CD4-positive, alpha-beta T cell treated with Interleukin-4 for 4 hours (primary cell): ENCODE data around the gene SNAPC4.
A peak's percentile ranks its signal among the peaks of the same experiment; 100 is the strongest.
"Not testable (repeated sequence)": the region's sequence is repeated elsewhere in the genome, so short reads cannot be mapped to it uniquely, and the experiment has no call there.

Experiments
- DNase-seq: peaks from one replicate; pipeline ENCODE4 v3.0.0-alpha.2; 2020

The SNAPC4 gene

GRCh38 chr9:136407061-136407460, 7.1 kb upstream of the SNAPC4 start:
- not testable (repeated sequence) for DNase-seq

- DNase-seq, result not testable (repeated sequence)
Observed at GRCh38 chr9:136405904-136406303, 5.9 kb upstream of the SNAPC4 start.

GRCh38 chr9:136405481-136405880, 5.5 kb upstream of the SNAPC4 start:
- DNase-seq, result no peak

GRCh38 chr9:136404801-136405136, 4.8 kb upstream of the SNAPC4 start:
- no peak for DNase-seq

- peak; percentile 55 for DNase-seq
Observed at GRCh38 chr9:136403915-136404800, 4.2 kb upstream of the SNAPC4 start.

- DNase-seq, result peak; percentile 89
Observed at GRCh38 chr9:136403538-136403914, 3.6 kb upstream of the SNAPC4 start.

GRCh38 chr9:136402067-136402466, 2.1 kb upstream of the SNAPC4 start:
- no peak for DNase-seq

- no peak for DNase-seq
Observed at GRCh38 chr9:136401173-136401922, 1.4 kb upstream of the SNAPC4 start.

GRCh38 chr9:136399176-136400037, 563 bp downstream of the SNAPC4 start:
- DNase-seq, result peak; percentile 30

GRCh38 chr9:136398286-136398685, 1.7 kb downstream of the SNAPC4 start:
- no peak for DNase-seq

GRCh38 chr9:136397643-136398042, 2.3 kb downstream of the SNAPC4 start:
- no peak for DNase-seq

- no peak for DNase-seq
Observed at GRCh38 chr9:136396219-136396515, 3.8 kb downstream of the SNAPC4 start.

GRCh38 chr9:136395345-136396218, 4.4 kb downstream of the SNAPC4 start:
- no peak for DNase-seq

GRCh38 chr9:136395020-136395340, 5.0 kb downstream of the SNAPC4 start:
- DNase-seq, result no peak

GRCh38 chr9:136394312-136395019, 5.5 kb downstream of the SNAPC4 start:
- no peak for DNase-seq

GRCh38 chr9:136393531-136393930, 6.4 kb downstream of the SNAPC4 start:
- DNase-seq, result no peak

- DNase-seq, result no peak
Observed at GRCh38 chr9:136392538-136393449, 7.2 kb downstream of the SNAPC4 start.

- DNase-seq, result no peak
Observed at GRCh38 chr9:136391737-136392537, 8.0 kb downstream of the SNAPC4 start.

- DNase-seq, result no peak
Observed at GRCh38 chr9:136389396-136389795, 10.6 kb downstream of the SNAPC4 start.

GRCh38 chr9:136387217-136387616, 12.8 kb downstream of the SNAPC4 start:
- DNase-seq, result no peak
